GM19397 (cell line): Measurements from ENCODE around the gene HAL.

ENCODE experiments used
- ATAC-seq: cut with Tn5 transposase; IDR thresholded peaks from one replicate; pipeline ENCODE4 v1.9.1; 2021; ENCODE audit warnings: mild to moderate bottlenecking, moderate library complexity; ENCODE audit not compliant: unreplicated experiment

HAL gene

DNA sequence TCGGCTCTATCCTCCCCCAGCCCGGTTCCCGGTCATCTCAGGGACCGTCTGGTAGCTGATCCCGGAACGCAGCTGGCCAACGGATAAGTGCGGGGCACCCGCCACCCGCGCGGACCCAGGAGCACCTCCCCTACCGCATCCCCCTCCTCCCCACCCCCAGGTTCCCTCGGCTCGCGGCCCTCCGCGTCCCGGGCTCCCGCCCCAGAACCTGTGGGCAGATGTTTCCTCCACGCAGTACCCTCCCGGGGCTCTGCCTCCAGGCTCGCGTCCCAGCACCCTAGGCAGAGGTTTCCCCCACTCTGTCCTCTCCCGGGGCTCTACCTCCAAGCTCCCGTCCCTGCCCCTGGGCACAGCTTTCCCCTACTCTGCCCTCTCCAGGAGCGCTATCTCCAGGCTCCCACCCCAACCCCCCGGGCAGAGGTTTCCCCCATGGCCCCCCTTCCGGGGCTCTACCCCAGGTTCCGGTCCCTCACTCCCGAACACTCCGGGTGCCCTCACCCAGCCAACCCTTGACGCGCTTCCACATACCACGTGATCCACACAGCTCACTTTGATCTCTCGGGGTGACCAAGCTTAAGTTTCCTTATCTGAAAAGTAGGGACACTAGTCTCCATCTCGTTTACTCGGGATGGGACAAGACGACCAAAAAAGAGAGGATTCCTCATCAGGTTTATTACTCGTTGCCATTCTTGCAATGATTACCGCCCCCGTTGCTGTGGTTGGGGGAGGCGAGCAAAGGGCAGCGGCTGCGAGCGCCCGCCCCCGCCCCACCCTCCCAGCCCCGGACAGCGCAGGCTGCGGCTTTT, 53.4 kb downstream of the HAL start, which contains the start of gene CCDC38:
TSS of gene CCDC38 (minus strand) at position 91 of the 806 bp plus-strand sequence. CDS start 6,105 bp downstream, outside the sequence.
- peak; percentile 97 for ATAC-seq

DNA sequence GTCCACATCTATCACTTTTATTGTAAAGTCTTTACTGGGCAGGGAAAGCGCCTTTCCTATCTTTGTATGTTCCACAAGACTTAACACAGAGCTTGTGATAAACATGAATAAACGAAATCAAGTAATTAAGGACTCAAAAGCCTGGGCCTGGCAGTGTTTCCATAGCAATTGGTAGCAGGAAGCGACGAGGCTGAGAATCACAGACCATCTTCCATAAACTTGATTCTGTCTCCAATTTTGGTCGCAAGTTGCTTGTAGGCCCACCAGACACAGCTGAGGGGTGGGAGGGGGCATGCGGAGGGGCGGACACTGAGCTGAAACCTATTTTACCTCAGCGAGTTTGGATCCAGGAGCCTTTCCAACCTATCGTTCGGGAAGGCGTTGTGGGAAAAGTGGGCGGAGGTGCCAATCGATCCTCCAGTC, 54.0 kb downstream of the HAL start:
- no peak for ATAC-seq

GRCh38 chr12:95940514-95940913, 55.6 kb downstream of the HAL start:
- ATAC-seq = no peak
